Stimulated activated naive CD8-positive, alpha-beta T cell treated with anti-CD3 and anti-CD28 coated beads, Interleukin-15, Interleukin-2, amounts not matched to agents 100 ng/mL and 50 ng/mL, for 24 hours (primary cell): ENCODE data around the gene BRD2.

Experiments
- H3K27ac Mint-ChIP-seq: one replicate; pipeline ENCODE4 v1.8.0; 2021; ENCODE audit warnings: mild to moderate bottlenecking, mixed read lengths
- H3K27me3 Mint-ChIP-seq: one replicate; pipeline ENCODE4 v1.8.0; 2021; ENCODE audit warnings: mixed read lengths
- H3K36me3 Mint-ChIP-seq: one replicate; pipeline ENCODE4 v1.8.0; 2021; ENCODE audit warnings: low read depth, mixed read lengths
- H3K4me1 Mint-ChIP-seq: one replicate; pipeline ENCODE4 v1.8.0; 2021; ENCODE audit warnings: low read depth, mixed read lengths
- H3K4me3 Mint-ChIP-seq: one replicate; pipeline ENCODE4 v1.8.0; 2021; ENCODE audit warnings: mild to moderate bottlenecking, mixed read lengths
- H3K9me3 Mint-ChIP-seq: one replicate; pipeline ENCODE4 v1.8.0; 2021; ENCODE audit warnings: mixed read lengths

The BRD2 gene

DNA sequence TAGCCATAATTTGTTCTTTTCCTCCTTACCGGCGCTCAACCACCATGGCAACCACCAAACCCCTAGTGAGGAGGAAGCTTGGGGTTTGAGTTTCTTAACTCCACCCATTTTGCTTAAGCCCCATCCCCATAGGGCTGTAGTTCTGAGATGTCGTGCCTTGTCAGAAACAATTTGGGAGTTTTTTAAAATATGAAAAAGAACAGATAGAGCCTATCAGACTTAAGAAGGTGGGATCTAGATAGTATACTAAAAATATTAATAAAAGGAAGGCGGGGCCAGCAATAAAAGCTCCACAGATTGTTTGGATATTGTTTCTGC lies 5.6 kb downstream of the BRD2 start:
- H3K27ac Mint-ChIP-seq = peak overlapping the region; percentile 100

DNA sequence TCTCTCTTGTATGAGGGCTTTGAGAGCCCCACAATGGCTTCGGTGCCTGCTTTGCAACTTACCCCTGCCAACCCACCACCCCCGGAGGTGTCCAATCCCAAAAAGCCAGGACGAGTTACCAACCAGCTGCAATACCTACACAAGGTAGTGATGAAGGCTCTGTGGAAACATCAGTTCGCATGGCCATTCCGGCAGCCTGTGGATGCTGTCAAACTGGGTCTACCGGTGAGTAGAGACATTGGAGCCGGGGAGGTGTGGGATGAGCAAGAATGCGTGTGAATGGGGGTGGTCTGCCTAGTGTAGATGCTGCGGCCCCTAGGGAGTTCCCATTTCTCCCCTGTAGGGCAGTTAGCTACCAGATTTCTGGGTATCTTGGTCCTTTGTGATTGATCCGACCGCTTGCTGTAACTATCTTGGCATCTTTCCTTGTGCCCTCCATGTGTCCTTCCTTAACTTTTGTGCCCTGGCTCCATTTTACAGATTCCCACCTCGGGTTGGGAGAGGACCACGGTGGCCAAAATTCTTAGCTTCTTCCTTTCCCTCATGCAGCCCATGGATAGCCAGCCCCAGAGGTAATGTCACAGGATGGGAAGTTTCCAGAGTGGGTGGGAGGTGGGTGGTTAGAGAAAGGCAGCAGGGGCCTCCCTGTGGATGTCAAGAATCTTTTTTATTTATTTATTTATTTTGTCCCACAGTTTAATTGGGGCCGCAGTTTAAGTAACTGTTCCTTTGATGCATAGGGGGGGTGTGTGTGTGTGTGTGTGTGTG lies 6.3 kb downstream of the BRD2 start:
- Mint-ChIP-seq H3K27ac (peak overlapping the region; percentile 100), H3K27me3 (no peaks in the 10 kb centered on the region), H3K4me3 (peak overlapping the region; percentile 99), H3K9me3 (no peaks in the 10 kb centered on the region), H3K4me1 (peaks cover 63% of the 10 kb centered on the region), H3K36me3 (peaks cover 97% of the 10 kb centered on the region)

More for the DNA sequence above, 5.6 kb downstream of the BRD2 start:
- no peaks in the 10 kb centered on the region for H3K9me3 Mint-ChIP-seq
- H3K4me1 Mint-ChIP-seq = peaks cover 57% of the 10 kb centered on the region
- peaks cover 94% of the 10 kb centered on the region for H3K36me3 Mint-ChIP-seq
- no peaks in the 10 kb centered on the region for H3K27me3 Mint-ChIP-seq
- peak overlapping the region; percentile 99 for H3K4me3 Mint-ChIP-seq

GRCh38 chr6:32975886-32976285 lies 7.5 kb downstream of the BRD2 start:
- H3K36me3 Mint-ChIP-seq = peaks cover 99% of the 10 kb centered on the region
- H3K4me1 Mint-ChIP-seq = peaks cover 57% of the 10 kb centered on the region
- no peaks in the 10 kb centered on the region for H3K27me3 Mint-ChIP-seq
- H3K9me3 Mint-ChIP-seq = no peaks in the 10 kb centered on the region
- H3K4me3 Mint-ChIP-seq = peak overlapping the region; percentile 99
- peak overlapping the region; percentile 100 for H3K27ac Mint-ChIP-seq

- no peaks in the 10 kb centered on the region for H3K9me3 Mint-ChIP-seq
- peaks cover 99% of the 10 kb centered on the region for H3K36me3 Mint-ChIP-seq
- peak overlapping the region; percentile 99 for H3K4me3 Mint-ChIP-seq
- H3K4me1 Mint-ChIP-seq = peaks cover 54% of the 10 kb centered on the region
- H3K27me3 Mint-ChIP-seq = no peaks in the 10 kb centered on the region
- peak overlapping the region; percentile 100 for H3K27ac Mint-ChIP-seq
Observed at GRCh38 chr6:32976334-32977069, 8.1 kb downstream of the BRD2 start.

DNA sequence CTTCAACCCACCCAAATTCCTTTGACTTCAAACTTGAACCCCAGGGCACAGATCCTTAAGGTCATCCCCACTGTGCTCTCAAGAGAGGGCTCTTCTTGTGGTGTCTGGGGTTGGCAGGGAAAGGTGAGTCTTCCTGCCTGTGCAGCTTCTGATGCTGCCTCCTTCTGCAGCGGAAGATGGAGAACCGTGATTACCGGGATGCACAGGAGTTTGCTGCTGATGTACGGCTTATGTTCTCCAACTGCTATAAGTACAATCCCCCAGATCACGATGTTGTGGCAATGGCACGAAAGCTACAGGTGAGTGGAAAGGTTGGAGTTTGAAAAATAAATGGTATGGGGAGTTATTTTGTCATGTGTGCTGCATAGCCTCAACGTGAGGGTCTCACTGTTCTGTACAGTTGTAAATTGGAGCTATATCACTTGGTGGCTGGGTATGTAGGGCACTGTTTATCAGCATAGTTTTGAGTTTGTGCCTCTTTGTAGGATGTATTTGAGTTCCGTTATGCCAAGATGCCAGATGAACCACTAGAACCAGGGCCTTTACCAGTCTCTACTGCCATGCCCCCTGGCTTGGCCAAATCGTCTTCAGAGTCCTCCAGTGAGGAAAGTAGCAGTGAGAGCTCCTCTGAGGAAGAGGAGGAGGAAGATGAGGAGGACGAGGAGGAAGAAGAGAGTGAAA lies 9.0 kb downstream of the BRD2 start:
- Mint-ChIP-seq H3K36me3 (peaks cover 100% of the 10 kb centered on the region), H3K4me1 (peaks cover 60% of the 10 kb centered on the region), H3K9me3 (no peaks in the 10 kb centered on the region), H3K4me3 (peak overlapping the region; percentile 57), H3K27me3 (no peaks in the 10 kb centered on the region), H3K27ac (peak overlapping the region; percentile 100)

- Mint-ChIP-seq H3K9me3 (no peaks in the 10 kb centered on the region), H3K27ac (peak overlapping the region; percentile 100), H3K4me1 (peaks cover 63% of the 10 kb centered on the region), H3K27me3 (no peaks in the 10 kb centered on the region), H3K4me3 (peak overlapping the region; percentile 57), H3K36me3 (peaks cover 95% of the 10 kb centered on the region)
Observed at GRCh38 chr6:32977953-32978324, 9.5 kb downstream of the BRD2 start.

GRCh38 chr6:32979720-32980487 lies 11.5 kb downstream of the BRD2 start:
- Mint-ChIP-seq H3K4me1 (peaks cover 63% of the 10 kb centered on the region), H3K9me3 (no peaks in the 10 kb centered on the region), H3K36me3 (peaks cover 76% of the 10 kb centered on the region), H3K27me3 (no peaks in the 10 kb centered on the region), H3K4me3 (peak overlapping the region; percentile 12), H3K27ac (peak overlapping the region; percentile 55)

DNA sequence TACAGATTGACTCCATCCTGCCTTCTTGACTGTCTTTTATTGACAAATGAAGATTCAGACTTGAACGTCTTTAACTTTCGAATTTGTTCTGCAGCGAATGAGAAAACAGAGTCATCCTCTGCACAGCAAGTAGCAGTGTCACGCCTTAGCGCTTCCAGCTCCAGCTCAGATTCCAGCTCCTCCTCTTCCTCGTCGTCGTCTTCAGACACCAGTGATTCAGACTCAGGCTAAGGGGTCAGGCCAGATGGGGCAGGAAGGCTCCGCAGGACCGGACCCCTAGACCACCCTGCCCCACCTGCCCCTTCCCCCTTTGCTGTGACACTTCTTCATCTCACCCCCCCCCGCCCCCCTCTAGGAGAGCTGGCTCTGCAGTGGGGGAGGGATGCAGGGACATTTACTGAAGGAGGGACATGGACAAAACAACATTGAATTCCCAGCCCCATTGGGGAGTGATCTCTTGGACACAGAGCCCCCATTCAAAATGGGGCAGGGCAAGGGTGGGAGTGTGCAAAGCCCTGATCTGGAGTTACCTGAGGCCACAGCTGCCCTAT lies 12.2 kb downstream of the BRD2 start:
- Mint-ChIP-seq H3K4me3 (peak overlapping the region; percentile 12), H3K9me3 (no peaks in the 10 kb centered on the region), H3K4me1 (peaks cover 56% of the 10 kb centered on the region), H3K36me3 (peaks cover 69% of the 10 kb centered on the region), H3K27ac (peak overlapping the region; percentile 16), H3K27me3 (no peaks in the 10 kb centered on the region)

DNA sequence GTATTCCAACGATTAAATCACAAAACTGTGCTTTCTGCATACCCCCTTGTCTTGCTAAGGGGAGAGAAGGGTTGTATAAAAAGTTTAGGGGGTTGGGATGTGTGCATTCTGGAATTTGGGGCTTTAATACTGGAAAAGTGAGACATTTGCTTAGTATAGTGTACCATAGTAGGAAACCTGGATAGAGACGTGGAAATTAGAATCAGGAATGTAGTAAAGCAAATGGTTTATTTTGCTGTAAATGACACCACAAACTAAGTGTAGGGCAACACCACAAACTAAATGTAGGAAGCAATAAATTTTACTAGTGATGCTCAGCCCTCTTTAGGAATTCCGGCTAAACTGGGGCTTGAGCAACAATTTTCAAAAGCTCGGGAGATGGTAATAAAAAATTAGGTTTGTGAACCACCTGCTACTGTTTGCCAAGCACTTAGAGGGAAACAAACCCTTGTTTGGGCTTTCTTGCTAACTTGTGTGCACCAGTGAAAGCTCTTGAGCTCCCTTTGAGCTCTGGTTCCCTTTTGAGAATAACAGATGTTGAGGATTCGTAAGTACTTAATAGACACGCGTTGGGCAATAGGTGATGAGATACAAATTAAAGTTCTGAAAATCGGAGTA lies 13.8 kb downstream of the BRD2 start:
- Mint-ChIP-seq H3K27ac (peak overlapping the region; percentile 13), H3K27me3 (no peaks in the 10 kb centered on the region), H3K4me1 (peaks cover 40% of the 10 kb centered on the region), H3K9me3 (no peaks in the 10 kb centered on the region), H3K36me3 (peaks cover 53% of the 10 kb centered on the region), H3K4me3 (no peak overlapping the region)

DNA sequence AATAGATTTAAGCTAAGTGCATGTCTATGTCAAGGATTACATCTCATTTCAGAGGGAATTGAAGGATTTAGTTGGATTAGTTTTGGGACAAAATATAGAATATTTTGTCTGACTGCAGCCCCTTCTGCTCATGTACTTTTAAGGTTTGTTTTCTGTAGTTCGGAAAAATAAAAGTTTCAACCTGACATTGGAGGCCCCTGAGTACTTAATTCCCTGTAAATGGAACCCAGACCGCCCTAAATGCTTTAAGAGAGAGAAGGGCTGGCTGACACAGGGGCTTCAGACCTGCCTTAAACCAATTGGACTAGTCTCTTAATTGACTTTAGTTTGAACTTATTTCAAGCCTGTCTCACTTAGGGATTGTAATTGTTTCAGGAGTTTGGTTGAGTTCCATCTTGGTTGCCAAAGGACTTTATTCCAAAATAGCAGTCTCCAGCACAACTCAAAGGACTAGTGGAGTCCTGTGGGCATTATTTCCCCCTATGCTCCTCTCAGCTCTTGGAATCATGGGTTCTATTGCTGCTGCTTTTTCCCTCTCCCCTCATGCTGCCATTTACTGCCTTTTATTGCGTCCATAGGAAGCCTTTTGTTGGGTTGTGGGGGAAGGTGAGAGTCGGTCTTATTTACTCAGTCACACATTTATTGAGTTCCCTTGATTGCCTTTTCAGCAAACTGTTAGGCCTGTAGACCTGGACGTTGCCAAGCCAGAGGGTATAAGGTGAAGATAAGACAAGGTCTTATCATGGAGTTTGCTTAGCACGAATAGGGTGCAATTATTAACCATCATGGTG lies 14.5 kb downstream of the BRD2 start:
- Mint-ChIP-seq H3K4me3 (no peak overlapping the region), H3K36me3 (peaks cover 46% of the 10 kb centered on the region), H3K27me3 (no peaks in the 10 kb centered on the region), H3K27ac (no peak overlapping the region), H3K4me1 (peaks cover 35% of the 10 kb centered on the region), H3K9me3 (no peaks in the 10 kb centered on the region)

GRCh38 chr6:32983493-32983848 lies 15.1 kb downstream of the BRD2 start:
- Mint-ChIP-seq H3K36me3 (peaks cover 40% of the 10 kb centered on the region), H3K9me3 (no peaks in the 10 kb centered on the region), H3K4me1 (peaks cover 33% of the 10 kb centered on the region), H3K4me3 (no peak overlapping the region), H3K27ac (peak overlapping the region; percentile 49), H3K27me3 (no peaks in the 10 kb centered on the region)

GRCh38 chr6:32983964-32984621 lies 15.7 kb downstream of the BRD2 start:
- no peaks in the 10 kb centered on the region for H3K27me3 Mint-ChIP-seq
- H3K27ac Mint-ChIP-seq = peak overlapping the region; percentile 49
- no peaks in the 10 kb centered on the region for H3K9me3 Mint-ChIP-seq
- H3K4me1 Mint-ChIP-seq = peaks cover 27% of the 10 kb centered on the region
- H3K4me3 Mint-ChIP-seq = no peak overlapping the region
- H3K36me3 Mint-ChIP-seq = peaks cover 34% of the 10 kb centered on the region
